Stimulated activated CD8-positive, alpha-beta memory T cell treated with anti-CD3 and anti-CD28 coated beads, Interleukin-15, amount 100 ng/mL, for 48 hours (primary cell): ENCODE data around the gene ADGRL3.

Experiments used
- DNase-seq, 2 donors: peaks; one replicate each; pipeline ENCODE4 v3.0.0-alpha.2; 2020; ENCODE audit warnings: low read depth in 2 of 2

Gene ADGRL3

DNA sequence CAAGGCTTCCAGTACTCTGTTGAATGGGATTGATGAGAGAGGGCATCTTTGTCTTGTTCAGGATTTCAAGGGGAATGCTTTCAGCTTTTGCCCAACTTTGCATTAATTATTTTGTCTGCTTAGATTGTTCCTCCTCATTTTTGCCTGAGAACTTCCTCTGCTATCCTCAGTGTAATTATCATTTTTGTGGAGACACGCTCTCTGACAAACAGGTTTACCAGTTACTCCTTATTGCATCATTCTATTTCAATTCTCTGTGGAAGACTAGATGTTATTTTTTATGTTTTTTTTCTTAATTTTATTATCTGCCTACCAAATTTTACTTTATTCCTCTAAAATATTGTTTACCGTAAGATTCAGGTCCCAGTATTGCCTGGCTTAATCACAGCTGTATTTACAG lies 349.2 kb downstream of the ADGRL3 start:
- DNase-seq, result no peak

DNA sequence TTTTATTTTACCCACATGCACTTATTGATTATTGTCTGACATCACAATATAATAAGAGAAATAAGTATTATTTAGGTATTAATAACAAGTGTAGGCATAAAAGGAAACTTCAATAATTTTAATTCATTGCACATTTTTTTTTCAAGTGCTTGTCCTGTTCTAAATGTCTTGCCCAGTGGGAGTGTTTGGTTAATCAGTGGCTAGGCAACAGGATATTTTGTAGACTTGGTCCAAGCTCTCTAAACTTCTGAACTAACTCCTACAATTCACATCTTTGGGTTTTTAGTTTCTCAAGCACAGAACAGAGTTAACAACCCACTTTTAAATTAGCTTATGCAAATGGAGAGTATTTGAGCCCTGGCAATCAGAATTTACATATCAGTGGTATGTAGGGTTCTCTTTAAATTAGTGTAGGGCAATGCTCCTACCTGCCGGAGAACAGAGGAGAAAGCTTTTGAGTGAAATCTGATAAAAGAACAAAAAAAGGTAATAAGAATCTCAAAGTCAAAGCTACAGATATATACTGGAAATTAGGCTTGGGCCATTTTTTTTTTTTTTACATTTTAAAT lies 353.5 kb downstream of the ADGRL3 start:
- DNase-seq, result no peak

DNA sequence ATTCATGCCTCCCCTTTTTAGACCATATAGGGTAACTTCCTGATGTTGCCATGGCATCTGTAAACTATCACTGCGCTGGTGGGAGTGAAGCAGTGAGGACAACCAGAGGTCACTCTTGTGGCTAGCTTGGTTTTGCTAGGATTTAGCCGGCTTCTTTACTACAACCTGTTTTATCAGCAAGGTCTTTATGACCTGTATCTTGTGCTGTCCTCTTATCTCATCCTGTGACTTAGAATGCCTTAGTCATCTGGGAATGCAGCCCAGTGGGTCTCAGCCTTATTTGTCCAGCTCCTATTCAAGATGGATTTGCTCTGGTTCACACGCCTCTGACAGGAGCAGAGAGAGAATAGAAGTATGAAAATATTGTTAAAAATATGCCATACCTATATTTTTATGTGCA lies 355.7 kb downstream of the ADGRL3 start:
- DNase-seq, result no peak

DNA sequence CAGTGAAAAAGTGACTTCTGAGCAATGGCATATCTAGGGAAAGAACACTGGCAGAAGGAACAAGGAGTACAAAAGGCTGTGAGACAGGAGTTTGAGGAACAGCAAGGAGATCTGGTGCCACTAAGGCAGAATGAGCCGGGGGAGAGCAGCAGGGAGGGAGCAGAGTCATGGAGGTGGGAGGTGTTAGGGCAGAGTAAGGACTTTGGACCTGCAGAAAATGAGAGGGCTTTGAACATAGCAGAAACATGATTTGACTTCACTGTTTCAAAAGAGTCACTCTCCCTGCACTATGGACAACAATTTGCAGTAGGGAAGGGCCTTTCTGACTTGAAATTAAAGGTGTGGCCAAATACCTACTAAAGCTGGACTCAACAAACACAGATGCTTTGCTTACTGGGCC lies 356.2 kb downstream of the ADGRL3 start:
- no peak for DNase-seq

DNA sequence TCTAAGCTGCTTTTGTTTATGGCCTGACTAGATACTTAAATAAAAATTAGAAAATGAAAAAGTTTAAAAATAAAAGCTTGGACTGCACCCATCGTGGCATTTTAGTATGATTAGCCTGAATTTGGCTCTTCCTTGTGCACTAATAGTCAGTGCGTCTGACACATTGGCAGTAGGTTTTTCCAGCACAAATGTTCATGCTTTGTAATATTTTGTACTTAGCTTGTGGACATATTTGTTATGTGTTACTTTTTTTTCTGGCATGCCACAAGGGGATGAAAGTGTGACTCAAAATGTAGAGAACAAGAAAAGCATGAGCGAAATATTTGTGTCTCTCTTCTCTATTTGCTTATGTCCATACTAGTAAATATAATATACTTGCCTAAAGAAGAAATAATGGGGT lies 359.3 kb downstream of the ADGRL3 start:
- DNase-seq, result no peak

DNA sequence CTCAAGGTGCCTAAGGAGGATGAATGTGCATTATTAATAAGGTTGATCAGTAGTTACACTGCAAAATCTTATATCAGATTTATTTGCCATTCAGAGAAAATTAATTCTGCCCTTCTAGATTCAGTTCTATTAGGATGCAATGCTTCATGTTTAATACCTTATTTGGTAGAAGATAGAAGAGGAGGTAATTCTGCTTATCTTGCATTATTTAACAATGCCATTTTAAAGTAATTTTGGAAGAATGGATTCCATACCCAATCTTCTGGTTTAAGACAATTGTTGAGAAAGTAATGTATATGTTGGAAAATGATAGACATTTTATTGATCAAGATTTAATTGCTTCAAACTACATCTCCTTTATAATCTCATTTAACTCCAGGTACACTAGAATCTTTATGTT lies 360.9 kb downstream of the ADGRL3 start:
- no peak for DNase-seq

DNA sequence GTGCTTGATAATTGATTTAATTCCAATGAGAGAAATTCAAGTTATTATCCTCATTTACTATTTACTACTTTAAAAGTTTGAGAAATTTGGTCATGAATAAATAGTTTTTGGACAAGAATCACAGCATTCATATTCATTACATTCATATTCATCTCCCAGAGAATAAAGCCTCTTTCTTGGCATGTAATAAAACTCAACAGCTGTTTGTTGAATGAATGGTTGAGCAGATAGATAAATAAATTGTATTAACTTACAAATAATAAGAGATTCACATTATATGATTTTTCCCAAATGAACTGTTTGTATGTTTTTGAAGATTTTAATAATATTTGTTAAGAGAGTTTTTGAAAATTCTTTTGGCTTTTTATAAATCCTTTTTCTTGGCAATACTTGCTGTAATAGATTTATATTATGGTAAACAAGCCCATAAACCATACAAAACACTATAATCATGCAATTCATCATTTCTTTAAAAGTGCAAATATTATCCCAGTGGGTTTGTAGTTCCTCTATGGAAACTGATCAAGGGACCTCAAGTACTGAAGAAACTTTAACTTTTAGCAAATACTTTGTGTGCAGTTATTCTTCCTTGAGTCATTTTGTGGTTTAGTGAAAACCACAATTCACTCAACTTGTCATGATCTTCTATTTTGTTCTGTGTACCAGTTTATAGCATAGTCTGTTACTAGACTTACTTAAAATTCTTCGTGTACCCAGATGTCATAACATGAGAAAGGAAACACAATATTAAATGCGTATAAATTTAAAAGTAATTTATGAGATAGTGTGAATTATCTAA lies 371.8 kb downstream of the ADGRL3 start:
- no peak for DNase-seq

DNA sequence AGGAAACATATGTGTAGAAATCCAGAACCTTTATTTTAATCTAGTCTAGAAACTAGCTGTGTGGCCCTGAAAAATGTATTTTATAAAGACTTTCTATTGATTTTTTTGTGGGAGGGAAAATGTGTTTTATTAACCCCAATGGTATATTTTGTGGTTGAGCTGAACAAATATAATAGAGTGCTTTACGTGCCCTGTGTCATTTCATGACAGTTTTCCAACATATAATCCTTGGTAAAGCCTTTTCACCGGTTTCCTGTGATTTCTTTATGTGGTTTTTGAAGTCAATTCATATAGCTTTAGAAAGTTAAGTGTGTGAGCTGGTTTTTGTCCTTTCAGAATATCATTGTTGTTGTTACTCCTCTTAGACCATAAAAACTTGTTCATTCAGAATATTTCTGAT lies 375.7 kb downstream of the ADGRL3 start:
- DNase-seq, result no peak

DNA sequence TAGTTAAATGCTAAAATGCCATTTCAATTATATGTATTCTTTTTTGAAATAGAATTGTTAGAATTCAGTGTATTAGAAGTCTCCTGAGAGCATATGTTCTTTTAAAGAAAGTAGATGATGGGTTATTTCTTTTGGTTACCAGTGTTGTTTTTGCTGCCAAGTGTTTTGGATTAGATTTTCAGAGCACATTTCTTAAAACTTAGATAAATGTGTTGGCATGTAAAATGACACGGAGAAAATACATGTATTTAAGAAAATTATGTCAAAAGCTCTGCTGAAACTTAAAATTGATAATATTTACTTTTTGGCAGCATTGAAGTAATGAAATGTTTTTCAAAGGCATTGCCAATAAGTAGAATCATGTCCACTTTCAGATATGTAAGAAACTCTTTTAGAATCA lies 379.7 kb downstream of the ADGRL3 start:
- DNase-seq, result no peak

DNA sequence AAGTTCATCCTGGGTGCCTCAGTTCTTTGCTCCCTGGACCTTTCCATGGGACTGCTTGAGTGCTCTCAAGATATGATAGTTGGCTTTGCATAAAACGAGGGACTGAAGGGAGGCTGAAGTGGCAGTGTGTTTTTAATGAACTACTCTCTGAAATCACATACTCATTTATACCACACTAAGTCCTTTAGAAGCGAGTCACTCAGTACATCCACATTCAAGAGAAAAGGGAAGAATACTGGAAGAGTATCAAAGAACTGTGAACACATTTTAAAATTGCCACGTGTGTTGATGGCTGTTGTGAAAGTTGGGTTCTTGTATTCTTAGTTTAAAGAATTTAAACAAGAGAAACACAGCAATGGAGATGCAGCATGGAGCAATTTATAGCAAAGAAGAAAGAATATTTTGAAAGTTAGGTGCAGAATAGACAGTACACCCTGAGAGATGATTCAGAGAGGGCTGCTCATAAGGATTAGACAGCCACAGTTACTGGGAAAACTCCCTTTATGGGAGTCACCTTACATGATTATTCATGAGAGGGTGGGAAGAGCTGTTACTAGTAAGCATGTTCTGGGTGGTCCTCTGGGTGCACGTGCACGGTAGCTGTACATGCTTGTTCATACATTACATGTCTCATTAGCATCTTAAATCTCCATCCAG lies 380.7 kb downstream of the ADGRL3 start:
- DNase-seq, result no peak

DNA sequence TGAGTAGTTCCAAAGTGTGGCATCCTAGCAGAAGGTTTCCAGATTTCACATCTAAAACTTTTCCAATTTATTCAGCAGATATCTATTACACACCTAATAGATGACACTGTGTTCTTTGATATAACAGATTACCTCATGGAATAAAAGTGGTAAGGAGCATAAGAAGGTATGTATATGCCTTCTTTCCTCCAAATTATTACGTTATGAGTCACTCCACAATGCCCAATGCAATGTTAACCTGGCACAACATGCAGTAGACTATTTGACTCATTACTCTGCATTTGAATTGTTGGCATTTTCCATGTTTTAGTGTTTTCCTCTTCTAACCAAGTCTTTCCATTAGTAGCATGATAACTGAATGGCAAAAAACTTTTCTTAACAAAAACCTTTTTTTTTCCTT lies 383.6 kb downstream of the ADGRL3 start:
- no peak for DNase-seq

DNA sequence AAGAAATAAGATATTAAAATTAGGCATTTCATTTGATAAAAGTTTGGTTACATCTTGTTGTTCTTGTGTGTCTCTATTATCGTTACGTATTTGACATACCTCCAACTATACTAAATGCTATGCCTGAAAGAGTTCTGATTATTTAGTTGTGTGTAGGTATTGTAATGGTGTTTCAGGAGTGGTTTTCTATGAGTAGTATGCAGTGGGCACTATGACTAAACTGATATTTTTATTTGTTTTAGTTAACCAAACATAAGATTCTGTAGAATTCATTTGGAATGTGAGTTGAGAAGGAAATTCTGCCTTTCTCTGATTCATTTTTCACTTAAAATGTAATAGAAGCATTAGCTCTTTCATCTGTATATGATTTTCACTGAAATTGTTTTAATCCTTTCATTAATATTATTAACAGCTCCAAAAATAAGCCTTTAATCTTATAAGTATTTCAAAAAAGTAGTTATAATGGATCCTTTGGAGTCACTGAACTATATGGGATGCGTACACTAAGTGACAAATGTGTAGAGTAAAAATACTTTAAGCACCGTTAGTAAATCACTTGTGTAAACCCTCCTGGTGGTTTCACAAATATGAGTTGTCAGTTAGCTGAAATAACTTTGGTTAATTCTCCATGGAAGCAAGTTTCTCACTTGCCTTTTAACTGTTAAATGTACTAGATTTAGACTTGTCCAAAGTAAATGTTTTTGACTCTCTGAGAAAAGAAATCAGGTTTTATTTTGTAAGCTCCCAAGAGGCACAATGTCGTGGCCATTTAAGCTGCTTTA lies 388.7 kb downstream of the ADGRL3 start:
- no peak for DNase-seq

DNA sequence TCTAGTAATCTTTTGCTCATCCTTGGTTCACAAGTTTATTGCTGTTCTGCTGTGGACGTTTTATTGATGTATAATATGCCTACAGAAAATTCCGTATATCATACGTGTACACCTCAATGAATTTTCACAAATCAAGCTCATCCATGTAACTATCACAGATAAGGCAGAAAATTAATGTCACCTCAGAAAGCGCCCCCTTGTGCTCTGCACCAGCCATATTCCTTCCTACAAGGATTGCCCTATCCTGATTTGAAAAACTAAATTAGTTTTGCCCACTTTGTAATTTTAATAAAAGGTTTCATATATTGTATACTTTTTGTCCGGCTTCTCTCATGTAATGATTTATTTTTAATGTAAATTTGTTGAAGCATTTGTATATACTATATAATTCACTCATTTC lies 390.8 kb downstream of the ADGRL3 start:
- no peak for DNase-seq

DNA sequence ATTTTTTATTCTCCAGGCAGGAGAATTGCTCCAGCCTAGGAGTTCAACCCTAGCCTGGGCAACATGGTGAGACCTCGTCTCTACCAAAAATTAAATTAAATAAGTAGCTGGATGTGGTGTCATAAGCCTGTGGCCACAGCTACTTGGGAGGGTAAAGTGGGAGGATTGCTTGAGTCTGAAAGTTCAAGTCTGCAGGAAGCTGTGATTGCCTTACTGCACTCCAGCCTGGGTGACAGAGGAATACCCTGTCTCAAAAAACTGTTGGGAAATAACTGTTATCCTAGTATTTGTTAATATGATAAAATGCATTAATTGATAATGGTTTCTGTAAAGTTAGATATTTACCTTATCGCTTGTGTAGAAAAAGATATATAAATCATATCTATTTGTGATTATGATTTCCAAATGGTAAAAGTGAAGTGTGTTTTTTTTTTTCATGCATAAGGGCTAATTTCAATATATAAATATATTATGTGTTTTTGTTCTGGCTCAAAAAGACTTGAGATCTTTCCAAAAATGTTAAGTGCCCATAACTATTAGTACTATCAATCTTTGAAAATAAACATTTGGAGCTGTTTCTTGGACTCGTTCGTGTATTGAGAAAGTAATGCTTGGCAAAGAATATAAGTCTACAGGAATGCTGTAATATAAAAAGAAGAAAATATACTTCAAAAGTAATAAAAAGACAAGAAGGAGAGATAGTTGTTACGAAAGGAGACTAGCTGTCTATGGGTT lies 396.6 kb downstream of the ADGRL3 start:
- DNase-seq, result no peak

DNA sequence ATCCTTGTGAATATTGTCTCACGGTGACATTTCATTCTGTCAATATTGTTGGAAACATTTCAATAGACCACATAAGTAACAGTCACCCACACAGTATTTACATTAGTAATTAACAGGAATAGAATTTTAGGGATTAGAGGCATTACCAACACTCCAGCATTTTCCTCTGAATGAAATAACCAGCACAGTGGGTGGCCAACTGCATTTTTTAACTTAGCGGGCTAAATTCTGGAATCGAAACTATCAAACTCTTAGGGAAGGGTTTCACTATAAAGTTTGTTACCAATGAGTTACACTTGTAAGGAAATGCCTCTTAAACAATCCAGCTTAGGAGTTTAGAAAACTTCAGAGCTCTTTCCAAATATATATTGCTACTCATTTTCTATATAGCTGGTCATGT lies 403.0 kb downstream of the ADGRL3 start:
- DNase-seq, result no peak

DNA sequence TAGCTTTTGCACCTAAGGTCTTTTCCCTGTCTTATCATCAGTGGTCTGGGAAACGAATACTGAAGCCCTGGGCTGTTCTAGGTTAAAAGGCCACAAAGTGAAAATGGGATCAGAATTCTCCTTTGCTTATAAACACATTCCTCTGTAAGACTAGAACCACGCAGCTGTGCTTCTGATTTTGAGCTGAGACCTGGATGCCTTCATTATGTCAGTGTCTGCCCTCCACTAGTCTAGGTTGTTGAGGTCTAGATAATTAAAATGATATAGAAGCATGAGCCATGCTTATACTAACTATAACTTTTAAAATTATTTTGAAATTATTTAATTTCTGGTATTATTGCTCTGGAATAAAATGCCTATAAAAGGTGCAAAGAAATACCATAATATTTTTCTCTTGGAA lies 403.9 kb downstream of the ADGRL3 start:
- no peak for DNase-seq

DNA sequence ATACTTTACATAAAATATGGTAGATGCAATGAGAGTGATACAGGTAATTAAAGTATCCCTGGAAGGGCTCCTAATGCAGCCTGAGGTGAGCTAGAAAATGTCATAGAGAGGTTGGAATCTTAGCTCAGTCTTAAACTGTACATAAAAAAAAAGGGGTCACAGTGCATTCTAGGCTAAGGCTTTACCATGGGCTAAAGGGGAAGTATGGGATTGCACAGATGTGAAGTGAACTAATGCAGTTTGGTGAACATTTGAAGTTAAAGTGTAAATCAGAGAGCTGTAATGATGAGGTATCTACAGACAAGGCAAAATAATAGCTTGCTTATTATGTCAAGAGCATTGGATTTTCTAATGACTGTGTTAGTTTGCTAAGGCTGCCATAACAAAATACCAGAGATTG lies 405.9 kb downstream of the ADGRL3 start:
- DNase-seq, result no peak

DNA sequence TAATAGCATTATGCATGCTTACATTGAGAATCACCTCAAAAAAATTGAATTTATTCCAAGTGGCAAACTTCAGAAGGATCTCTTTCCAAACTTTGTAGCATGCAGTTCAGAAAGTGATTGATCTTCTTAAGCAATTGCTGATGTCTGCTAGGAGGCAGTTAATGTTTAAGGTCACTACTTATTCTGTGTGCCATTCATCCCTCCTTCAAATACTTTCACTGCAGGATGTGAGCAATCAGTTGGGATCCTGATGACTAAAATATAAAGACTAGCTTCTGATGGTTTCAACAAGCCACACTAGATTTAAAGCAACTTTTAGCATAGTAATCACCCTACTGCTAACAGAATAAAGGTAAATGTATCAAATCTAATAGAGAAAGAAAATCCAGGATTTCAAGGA lies 414.1 kb downstream of the ADGRL3 start:
- DNase-seq, result no peak

DNA sequence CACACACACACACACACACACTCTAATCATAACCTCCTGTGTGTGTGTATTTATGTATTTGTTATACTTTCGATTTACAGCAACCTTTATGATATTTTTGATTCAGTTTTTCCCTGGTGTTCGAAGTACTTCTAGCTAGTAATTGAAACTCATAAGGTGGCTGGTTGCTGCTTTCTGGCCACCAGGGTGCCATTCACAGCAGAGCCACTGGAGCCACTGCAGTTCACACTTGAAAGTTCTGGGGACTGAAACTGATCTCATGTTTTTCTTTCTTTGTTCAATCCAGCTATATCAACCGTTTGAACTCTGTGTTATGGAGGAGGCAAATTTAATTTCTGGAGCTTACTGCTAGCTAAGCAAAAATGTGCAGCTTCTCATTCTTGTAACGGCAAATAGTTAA lies 419.4 kb downstream of the ADGRL3 start:
- no peak for DNase-seq

DNA sequence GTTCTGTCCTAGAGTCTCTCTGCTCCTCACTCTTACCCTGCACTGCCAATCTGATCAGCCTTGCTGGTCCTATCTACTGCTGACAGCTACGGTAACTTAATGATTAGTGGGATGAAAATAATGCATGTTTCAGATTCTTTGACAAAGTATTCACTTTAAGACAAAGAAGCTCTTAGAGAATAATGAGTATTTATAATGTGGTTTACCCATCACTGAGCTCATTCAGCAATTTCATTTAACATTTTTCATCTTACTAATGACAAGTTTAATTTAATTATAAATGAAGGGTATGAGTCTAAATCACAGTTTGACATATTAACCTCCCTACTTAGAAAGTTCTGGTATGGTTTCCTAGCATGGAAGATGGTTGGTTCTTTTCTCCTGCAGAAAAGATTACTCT lies 428.2 kb downstream of the ADGRL3 start:
- no peak for DNase-seq

DNA sequence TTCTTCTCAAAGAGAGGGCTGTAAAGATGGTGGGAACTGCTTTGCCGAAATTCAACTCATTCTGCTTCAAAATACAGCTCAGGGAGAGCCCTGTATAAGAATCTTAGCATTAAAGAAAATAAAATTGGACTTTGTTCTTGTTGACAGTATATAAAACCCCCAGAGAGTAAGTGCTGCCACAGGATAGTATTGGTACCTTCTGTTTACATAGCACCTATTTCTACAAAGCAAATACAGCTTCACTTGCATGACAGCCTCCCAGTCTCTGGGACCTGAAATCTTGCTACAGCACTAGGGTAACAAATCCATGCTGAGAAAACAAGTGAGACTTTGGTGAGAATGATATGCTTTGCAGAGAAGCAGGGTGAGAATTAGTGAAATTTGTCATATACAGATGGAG lies 428.6 kb downstream of the ADGRL3 start:
- DNase-seq, result no peak

DNA sequence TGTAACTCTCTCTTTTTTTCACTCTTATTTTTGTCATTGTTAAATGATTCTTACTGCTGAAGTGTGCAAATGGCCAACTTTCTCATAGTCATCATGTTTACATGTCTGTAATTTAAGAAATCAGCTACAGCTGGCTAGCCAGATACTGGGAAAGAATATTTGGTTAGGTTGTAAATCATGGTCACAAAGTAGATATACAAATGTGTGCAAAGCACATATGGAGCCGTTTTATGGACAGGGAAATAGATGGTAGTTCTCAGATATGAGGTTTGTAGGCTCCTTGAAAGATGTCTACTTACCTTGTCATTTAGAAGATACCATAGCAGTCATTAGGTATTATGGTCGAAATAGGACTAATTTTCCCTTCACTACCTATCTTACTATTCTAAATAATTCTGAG lies 430.4 kb downstream of the ADGRL3 start:
- DNase-seq, result no peak
